ENCODE results near the gene SLC25A20.
A peak's percentile ranks its signal among the peaks of the same experiment; 100 is the strongest.
"Not testable (repeated sequence)": the region's sequence is repeated elsewhere in the genome, so short reads cannot be mapped to it uniquely, and the experiment has no call there.

The SLC25A20 gene

GRCh38 chr3:48926425-48927392 lies 28.0 kb upstream of the SLC25A20 start:
- DNase-seq (ENCODE audit: insufficient read length, low spot score) (no peak), FAIRE-seq (no peak)

GRCh38 chr3:48919215-48920138 lies 20.8 kb upstream of the SLC25A20 start:
- peak; percentile 50 for DNase-seq (ENCODE audit: insufficient read length, low spot score)
- FAIRE-seq = no peak
- TF ChIP-seq POLR2A (IDR thresholded peaks at IDR 0.05; ENCODE audit: low read depth, low read length) = no peak

More at GRCh38 chr3:48926425-48927392, 28.0 kb upstream of the SLC25A20 start:
- TF ChIP-seq POLR2A (IDR thresholded peaks at IDR 0.05; ENCODE audit: low read depth, low read length) = no peak

- FAIRE-seq = peak; percentile 36
Measured at GRCh38 chr3:48918388-48919214, 19.9 kb upstream of the SLC25A20 start, which contains the start of gene ARIH2. Gene ARIH2, plus strand, starts transcription at chr3:48918842. Its CDS starts 8,717 bp downstream, at chr3:48927559.

GRCh38 chr3:48915296-48915695 lies 16.6 kb upstream of the SLC25A20 start:
- FAIRE-seq (no peak), DNase-seq (ENCODE audit: insufficient read length, low spot score) (no peak)
- no peak for TF ChIP-seq POLR2A (IDR thresholded peaks at IDR 0.05; ENCODE audit: low read depth, low read length)

More at GRCh38 chr3:48918388-48919214, 19.9 kb upstream of the SLC25A20 start, which contains the start of gene ARIH2:
- peak; percentile 92 for TF ChIP-seq POLR2A (IDR thresholded peaks at IDR 0.05; ENCODE audit: low read depth, low read length)
- peak; percentile 95 for DNase-seq (ENCODE audit: insufficient read length, low spot score)

- FAIRE-seq; DNase-seq (ENCODE audit: insufficient read length, low spot score): not testable (repeated sequence)
Measured at GRCh38 chr3:48907026-48907425, 8.3 kb upstream of the SLC25A20 start.

- no peak for FAIRE-seq
- no peak for DNase-seq (ENCODE audit: insufficient read length, low spot score)
- no peak for TF ChIP-seq POLR2A (IDR thresholded peaks at IDR 0.05; ENCODE audit: low read depth, low read length)
Measured at GRCh38 chr3:48899273-48899672, 591 bp upstream of the SLC25A20 start.

- TF ChIP-seq POLR2A (IDR thresholded peaks at IDR 0.05; ENCODE audit: low read depth, low read length) = no peak
- DNase-seq (ENCODE audit: insufficient read length, low spot score) (no peak), FAIRE-seq (no peak)
Measured at GRCh38 chr3:48897460-48898376, 964 bp downstream of the SLC25A20 start.

- DNase-seq (ENCODE audit: insufficient read length, low spot score) (no peak), FAIRE-seq (no peak)
- TF ChIP-seq POLR2A (IDR thresholded peaks at IDR 0.05; ENCODE audit: low read depth, low read length) = no peak
Measured at GRCh38 chr3:48896936-48897335, 1.7 kb downstream of the SLC25A20 start.

GRCh38 chr3:48894516-48894915 lies 4.2 kb downstream of the SLC25A20 start:
- DNase-seq (ENCODE audit: insufficient read length, low spot score) (no peak), FAIRE-seq (no peak)
- no peak for TF ChIP-seq POLR2A (IDR thresholded peaks at IDR 0.05; ENCODE audit: low read depth, low read length)

- TF ChIP-seq POLR2A (IDR thresholded peaks at IDR 0.05; ENCODE audit: low read depth, low read length) = no peak
- DNase-seq (ENCODE audit: insufficient read length, low spot score) (no peak), FAIRE-seq (no peak)
Measured at GRCh38 chr3:48891606-48892005, 7.1 kb downstream of the SLC25A20 start.

- no peak for TF ChIP-seq POLR2A (IDR thresholded peaks at IDR 0.05; ENCODE audit: low read depth, low read length)
- FAIRE-seq (no peak), DNase-seq (ENCODE audit: insufficient read length, low spot score) (no peak)
Measured at GRCh38 chr3:48885753-48886152, 12.9 kb downstream of the SLC25A20 start.

- no peak for DNase-seq (ENCODE audit: insufficient read length, low spot score)
- no peak for FAIRE-seq
- no peak for TF ChIP-seq POLR2A (IDR thresholded peaks at IDR 0.05; ENCODE audit: low read depth, low read length)
Measured at GRCh38 chr3:48881652-48882114, 17.0 kb downstream of the SLC25A20 start.

Data from H54 (cell line).